GM23248 (cell line): ENCODE results near the gene C7orf57.

Source experiments
- EZH2 ChIP-seq: fragments of 200-600 bp; sonication (generic); IDR thresholded peaks from 2 replicates; pipeline ENCODE4 v1.6.1; 2018; ENCODE audit warnings: antibody characterized with exemption, mild to moderate bottlenecking; ENCODE audit not compliant: insufficient read depth, poor library complexity, severe bottlenecking
- EZH2phosphoT487 ChIP-seq: fragments of 200-600 bp; sonication (generic); IDR thresholded peaks from 2 replicates; pipeline ENCODE4 v1.6.1; 2018; ENCODE audit warnings: antibody characterized with exemption, moderate library complexity, mild to moderate bottlenecking, low read depth; ENCODE audit not compliant: insufficient read depth

DNA sequence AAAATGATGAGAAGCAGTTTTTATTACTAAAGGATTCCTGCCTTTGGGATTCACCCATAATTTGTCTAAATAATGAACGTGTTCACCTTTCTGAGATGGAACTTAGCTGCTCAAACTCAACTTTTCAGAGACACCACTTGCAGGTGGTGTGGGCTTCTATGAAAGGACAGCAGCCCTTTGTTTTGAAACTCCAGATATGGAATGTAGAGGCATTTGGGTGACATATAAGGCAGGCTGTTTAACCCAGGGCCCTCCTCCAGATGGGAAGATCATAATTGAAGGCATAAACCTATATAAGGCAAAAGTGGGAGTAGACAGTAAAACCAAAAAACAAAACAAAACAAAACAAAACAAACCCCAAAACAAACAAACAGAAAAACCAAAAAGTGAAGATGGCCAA is 44.1 kb upstream of the C7orf57 start:
- TF ChIP-seq EZH2, result no peak
- TF ChIP-seq EZH2phosphoT487, result no peak
